ENCODE results near the gene CLMN. TPM values are rescaled to one million over a fixed set of nuclear protein-coding genes. Genes with fewer than 3 reads are reported as not detected.

CLMN gene
- total and polyA plus RNA-seq, 2 of the 4 experiments (the other 2 are of a cell fraction), result 0.10 to 0.18 TPM

DNA sequence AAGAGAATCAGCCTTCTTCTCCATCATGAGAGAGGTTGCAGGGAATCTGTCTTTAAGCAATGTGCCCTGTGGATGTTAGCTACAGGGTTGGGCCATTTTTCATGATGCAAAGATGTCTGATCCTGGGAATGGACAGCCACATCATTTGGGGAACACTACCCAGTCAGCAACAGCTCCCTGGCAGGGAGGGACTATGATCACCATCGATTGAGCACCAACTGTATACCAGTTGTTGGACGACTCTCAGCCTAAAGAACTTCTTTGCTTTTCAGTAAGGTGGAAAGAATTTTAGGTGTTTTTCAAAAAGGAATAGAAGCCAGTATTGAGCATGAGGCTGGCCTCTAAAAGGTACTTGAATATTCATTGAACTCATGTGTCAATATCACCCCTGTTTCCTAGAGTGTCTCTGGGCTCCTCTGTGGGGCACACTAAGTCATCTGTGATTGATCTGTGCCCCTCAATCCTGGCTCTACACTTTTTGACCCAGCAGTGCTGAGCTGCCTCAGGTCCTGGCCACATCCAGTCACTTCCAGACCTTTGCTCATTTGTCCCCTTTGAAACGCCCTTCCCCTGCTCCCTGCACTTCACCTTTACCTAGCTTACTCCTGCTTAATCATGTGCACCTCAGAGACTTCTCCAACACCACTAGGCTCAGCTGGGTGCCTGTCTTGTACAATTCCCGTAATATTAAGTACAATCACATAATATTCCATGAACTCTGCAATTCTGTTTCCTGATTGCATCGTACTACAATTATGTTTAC is 2.2 kb upstream of the CLMN start:
- H3K18ac ChIP-seq (ENCODE audit: low read depth, low read length), result no peak overlapping the region
- no TSS peak for BruUV-seq (replicated peaks)
- H4K20me1 ChIP-seq (ENCODE audit: insufficient read depth, low read length), result no peaks in the 10 kb centered on the region
- dilution Hi-C loops (cut with HindIII; ENCODE audit: low sequenced_read_pairs, unreplicated experiment) (no loop called here), in situ Hi-C loops (cut with MboI; ENCODE audit: low sequenced_read_pairs) (no loop called here), intact Hi-C loops (cut with micrococcal nuclease) (no loop called here)
- H3K4ac ChIP-seq (ENCODE audit: low read depth, low read length), result no peak overlapping the region
- no peaks in the 10 kb centered on the region for H3K9me3 ChIP-seq (ENCODE audit: control insufficient read depth, insufficient read depth, low read length)
- no peak overlapping the region for H2BK120ac ChIP-seq (ENCODE audit: low read depth, low read length)
- no peak overlapping the region for H3K56ac ChIP-seq (ENCODE audit: extremely low read depth, insufficient read depth, low read length)
- H3K79me1 ChIP-seq (ENCODE audit: low read depth in 1 of 2, low read length in 2 of 2), result no peaks in the 10 kb centered on the region
- H3K27me3 ChIP-seq (ENCODE audit: control insufficient read depth, insufficient read depth, low read length), result peaks cover 20% of the 10 kb centered on the region
- no peak overlapping the region for H3K4me3 ChIP-seq (ENCODE audit: insufficient read depth, low read depth, low read length)
- H4K8ac ChIP-seq (ENCODE audit: low read depth in 2 of 2, low read length in 2 of 2), result no peak overlapping the region
- H2BK20ac ChIP-seq (ENCODE audit: low read depth, low read length), result no peak overlapping the region
- no peak overlapping the region for H4K91ac ChIP-seq (ENCODE audit: insufficient read depth, low read depth, low read length)
- H4K5ac ChIP-seq (ENCODE audit: low read depth, low read length), result no peak overlapping the region
- H3K9me1 ChIP-seq (ENCODE audit: insufficient read depth, low read length), result no peaks in the 10 kb centered on the region
- POLR2A ChIA-PET (ENCODE audit: unreplicated experiment), result no interaction called here
- TF ChIP-seq CEBPB (IDR thresholded peaks at IDR 0.05; ENCODE audit: low read depth, low read length) (no peak), NFE2L2 (IDR thresholded peaks at IDR 0.05; ENCODE audit: low read depth, low read length) (no peak), RAD21 (IDR thresholded peaks at IDR 0.05; ENCODE audit: low read length) (no peak), POLR2A (IDR thresholded peaks at IDR 0.05; ENCODE audit: low read depth, low read length) (no peak), MAFK (IDR thresholded peaks at IDR 0.05; ENCODE audit: low read depth, low read length) (no peak), CHD1 (IDR thresholded peaks at IDR 0.05; ENCODE audit: low read depth, low read length) (no peak)
- TF ChIP-seq, protein P1, sequence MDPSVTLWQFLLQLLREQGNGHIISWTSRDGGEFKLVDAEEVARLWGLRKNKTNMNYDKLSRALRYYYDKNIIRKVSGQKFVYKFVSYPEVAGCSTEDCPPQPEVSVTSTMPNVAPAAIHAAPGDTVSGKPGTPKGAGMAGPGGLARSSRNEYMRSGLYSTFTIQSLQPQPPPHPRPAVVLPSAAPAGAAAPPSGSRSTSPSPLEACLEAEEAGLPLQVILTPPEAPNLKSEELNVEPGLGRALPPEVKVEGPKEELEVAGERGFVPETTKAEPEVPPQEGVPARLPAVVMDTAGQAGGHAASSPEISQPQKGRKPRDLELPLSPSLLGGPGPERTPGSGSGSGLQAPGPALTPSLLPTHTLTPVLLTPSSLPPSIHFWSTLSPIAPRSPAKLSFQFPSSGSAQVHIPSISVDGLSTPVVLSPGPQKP (IDR thresholded peaks at IDR 0.05; ENCODE audit: borderline replicate concordance, low read depth, low read length), result no peak
- no peaks in the 10 kb centered on the region; the same call in 1 of the 2 replicates for H3K4me1 ChIP-seq (ENCODE audit: control insufficient read depth, insufficient read depth, low read length)
- H2AFZ ChIP-seq (replicated peaks; ENCODE audit: low read length, poor library complexity), result no peak overlapping the region
- ATAC-seq (ENCODE audit: low read depth) (no peak), DNase-seq (no peak)
- H2BK15ac ChIP-seq (ENCODE audit: low read depth, low read length), result no peak overlapping the region
- H3K27ac ChIP-seq (ENCODE audit: insufficient read depth, low read length), result no peak overlapping the region
- H2AK9ac ChIP-seq (replicated peaks; ENCODE audit: low read depth, low read length, poor library complexity), result no peak overlapping the region
- no peak overlapping the region for H2AK5ac ChIP-seq (ENCODE audit: low read depth, low read length)
- no peaks in the 10 kb centered on the region for H3K36me3 ChIP-seq (ENCODE audit: control insufficient read depth, insufficient read depth, low read length)
- CTCF ChIA-PET, result no interaction called here
- no peak overlapping the region for H3K14ac ChIP-seq (replicated peaks; ENCODE audit: low read depth, low read length)
- no peak overlapping the region for H2BK5ac ChIP-seq (ENCODE audit: low read depth, low read length, poor library complexity, severe bottlenecking)
- no peak overlapping the region for H3K4me2 ChIP-seq (ENCODE audit: low read depth, low read length)
- no peak overlapping the region for H3K9ac ChIP-seq (ENCODE audit: low read depth, low read length)
- 67% methylated on average over 1 of the region's 5 CpGs; no CpG with 5 or more reads in 1 of the 2 experiments for WGBS, 2 experiments (ENCODE audit: extremely low coverage in 2 of 2, insufficient read length in 1 of 2)
- H3K23ac ChIP-seq (ENCODE audit: low read depth, low read length), result no peak overlapping the region

Measured in IMR-90 (cell line).